ENCODE results near the gene ZNF25.
"Not testable (repeated sequence)": the region's sequence is repeated elsewhere in the genome, so short reads cannot be mapped to it uniquely, and the experiment has no call there.

ZNF25 gene

DNA sequence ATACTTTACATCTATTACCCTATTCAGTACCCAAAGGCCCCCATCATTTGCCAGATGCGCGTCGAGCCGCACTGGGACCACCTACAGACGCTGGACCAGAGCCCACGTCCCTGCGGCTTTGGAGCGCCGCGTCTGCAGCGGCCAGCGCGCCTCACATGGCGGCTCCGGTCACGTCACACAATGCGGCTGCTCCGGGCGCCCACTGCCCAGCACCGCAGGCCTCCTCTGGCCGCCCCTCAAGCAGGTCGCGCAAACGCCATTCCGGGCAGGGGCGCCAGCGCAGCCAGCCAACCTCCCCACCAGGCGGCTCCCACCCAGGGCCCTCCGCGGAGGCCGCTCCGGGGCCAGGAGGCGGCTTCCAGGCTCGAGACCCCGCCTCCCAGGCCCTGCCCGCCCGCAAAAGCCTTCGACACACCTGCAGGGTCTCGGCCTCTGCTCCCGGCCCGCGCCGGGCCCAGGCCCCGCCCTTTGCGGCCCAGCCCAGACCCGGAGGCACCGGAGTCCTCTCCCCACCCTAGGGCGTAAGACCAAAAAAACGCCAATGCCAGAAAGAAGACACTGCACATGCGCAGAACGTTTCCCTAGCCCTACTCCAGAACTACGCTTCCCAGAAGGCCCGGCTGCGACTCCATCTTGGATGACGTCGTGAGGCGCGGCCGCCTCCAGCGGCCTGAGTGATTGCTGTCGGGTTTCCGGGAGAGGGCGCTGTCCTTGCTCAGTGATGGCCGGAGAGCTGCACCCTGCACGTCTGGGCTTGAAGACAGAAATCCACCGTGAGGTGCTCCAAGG is at the start of gene ZNF25:
Gene ZNF25 (minus strand): TSS at position 557 of the 789 bp plus-strand sequence. CDS start 4,925 bp downstream, outside the sequence.
- peak; percentile 99 for DNase-seq

DNA sequence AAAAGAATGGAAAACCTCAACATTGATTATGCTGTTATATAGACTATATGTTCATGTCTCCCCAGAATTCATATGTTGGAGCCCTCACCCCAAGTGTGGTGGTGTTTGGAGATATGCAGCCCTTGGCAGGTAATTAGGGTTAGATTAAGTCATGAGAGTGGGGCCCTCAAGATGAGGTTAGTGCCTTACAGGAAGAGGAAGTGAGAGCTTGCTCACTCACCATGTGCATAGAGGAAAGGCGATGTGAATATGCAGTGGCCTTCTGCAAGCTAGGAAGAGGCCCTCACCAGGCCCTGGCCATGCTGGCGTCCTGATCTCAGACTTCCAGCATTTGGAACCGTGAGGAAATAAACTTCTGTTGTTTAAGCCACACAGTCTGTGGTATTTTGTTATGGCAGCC is 48.8 kb upstream of the ZNF25 start:
- DNase-seq: no peak

DNA sequence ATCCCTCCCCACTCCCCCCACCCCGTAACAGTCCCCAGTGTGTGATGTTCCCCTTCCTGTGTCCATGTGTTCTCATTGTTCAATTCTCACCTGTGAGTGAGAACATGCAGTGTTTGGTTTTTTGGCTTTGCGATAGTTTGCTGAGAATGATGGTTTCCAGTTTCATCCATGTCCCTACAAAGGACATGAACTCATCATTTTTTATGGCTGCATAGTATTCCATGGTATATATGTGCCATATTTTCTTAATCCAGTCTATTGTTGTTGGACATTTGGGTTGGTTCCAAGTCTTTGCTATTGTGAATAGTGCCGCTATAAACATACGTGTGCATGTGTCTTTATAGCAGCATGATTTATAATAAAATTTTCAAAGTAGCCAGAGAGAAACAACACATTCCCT is 42.7 kb upstream of the ZNF25 start:
- DNase-seq: not testable (repeated sequence)

DNA sequence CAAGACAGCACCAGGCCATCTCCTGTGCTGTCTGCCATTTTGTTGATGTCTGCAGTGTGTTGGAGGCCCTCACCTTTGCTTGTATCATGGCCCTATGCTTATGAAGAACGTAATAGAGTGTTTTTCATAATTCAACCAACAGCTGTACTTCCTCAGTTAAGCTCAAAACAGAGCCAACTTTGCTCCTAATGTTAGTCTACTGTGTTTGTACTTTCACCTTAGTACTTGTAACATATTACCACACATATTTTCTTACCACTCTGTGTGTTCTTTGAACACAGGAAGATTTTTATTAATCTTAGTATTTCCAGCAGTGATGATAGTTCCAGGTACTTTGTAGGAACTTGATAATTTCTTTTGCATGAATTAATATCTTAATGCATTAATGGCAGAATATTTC is 39.9 kb upstream of the ZNF25 start:
- DNase-seq: no peak

DNA sequence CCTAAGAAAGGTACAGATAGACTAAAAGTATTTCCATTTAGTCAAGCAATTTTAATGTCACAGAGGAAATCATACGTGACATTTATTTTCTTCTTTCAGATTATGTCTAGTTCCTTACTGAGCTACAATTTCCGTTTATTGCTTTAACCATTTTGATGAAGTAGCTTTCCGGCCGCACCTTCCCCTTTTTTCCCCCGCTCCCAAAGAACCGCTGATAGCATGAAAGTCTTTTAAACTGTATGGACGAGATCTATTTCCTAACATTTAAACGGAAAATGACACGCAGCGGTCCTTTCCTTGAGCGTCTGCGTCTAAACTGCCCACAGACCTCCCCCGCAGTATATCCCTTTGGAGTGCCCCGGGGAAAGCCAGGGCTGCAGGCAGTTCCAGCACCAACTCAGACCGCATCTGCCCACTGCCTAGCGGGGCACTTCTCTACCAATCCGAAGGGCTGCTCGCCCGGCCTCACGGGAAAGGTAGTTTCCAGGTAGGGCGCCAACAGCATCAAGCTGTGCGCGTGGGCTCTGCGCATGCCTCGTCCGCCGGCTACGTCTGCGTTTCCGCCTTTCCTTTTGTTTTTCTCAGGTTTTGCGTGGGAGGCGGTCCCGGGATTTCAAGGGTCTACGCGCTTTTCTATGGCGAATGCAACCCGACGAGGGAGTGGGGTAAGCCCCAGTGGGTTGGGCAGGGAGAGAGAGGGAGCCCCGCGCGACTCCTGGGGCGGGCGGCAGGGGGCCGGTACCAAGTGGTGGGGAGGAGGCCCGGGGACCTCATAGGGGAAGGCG is 33.9 kb upstream of the ZNF25 start, which contains the start of gene ZNF33A:
Gene ZNF33A (plus strand): TSS at position 557 of the 785 bp plus-strand sequence. CDS start 1,667 bp downstream, outside the sequence.
- DNase-seq: peak; percentile 93

DNA sequence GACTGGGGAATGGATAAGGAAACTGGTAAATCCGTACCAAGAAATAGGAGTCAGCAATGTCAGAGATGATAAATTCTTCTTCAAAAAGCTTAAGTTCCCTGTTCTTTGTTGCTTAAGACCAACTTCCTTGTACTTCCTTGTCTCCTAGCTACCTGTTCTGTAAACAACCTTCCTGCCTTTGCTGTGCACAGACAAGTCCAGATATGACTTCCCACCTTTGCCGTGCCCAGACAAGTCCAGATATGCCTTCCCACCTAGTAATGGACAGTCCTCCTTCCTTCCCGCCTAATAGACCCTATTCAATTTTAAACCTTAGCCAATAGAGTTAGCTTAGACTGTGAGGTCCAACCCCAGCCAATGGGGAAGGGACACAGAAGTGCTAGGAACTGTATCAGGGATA is 31.5 kb upstream of the ZNF25 start:
- DNase-seq: no peak

DNA sequence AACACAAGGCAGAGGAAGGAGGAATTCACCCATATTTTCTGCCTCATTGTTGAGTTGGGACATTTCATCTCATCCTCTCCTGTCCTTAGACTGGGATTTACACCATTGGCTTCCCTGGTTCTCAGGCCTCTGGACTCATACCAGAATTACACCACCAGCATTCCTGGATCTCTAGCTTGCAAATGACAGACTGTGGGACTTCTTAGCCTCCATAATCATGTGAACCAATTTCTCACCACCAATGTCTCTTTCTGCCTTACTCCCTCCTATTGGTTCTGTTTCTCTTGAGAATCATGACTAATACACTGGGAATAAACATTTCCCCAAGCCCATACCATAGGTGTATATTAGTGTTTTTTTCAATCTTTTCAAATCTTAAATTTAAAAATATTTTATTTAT is 31.1 kb upstream of the ZNF25 start:
- DNase-seq: no peak

DNA sequence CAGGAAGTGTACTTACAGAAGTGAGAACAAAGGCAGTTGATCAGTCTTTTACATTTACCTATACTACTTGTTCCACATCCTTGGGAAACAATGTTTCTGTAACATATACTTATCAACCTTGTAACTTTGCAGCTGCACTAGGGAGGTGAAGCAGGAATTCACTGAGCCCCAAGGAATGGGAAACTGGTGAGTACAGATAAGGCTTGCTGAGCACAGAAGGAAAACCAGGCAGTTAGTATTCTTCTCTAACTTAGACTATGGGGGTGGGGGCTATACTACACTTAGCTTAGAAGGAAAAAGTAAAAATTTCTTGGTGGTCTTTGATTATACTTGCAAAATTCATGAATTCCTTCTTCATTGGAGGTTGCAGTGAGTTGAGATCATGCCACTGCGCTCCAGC is 27.1 kb upstream of the ZNF25 start:
- DNase-seq: no peak

DNA sequence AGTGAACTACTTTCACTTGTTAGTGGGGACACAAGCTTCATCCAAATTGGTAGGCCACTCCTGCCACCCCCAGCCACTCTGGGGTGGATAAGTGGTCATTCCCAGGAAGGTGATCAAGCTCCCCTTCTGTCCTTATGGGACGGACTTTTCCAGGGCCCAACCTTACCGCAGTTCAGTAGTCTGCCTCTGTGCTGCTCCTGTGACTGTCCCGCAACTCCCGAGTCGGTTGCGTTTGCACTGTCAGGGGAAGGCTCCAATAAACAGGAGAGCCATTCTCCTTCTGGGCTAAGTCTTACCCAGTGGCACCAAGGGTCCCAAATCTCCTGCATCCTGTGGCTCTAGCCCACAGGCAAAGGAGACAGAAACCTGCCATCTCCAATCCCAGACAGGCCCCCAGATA is 26.6 kb upstream of the ZNF25 start:
- no peak for DNase-seq

DNA sequence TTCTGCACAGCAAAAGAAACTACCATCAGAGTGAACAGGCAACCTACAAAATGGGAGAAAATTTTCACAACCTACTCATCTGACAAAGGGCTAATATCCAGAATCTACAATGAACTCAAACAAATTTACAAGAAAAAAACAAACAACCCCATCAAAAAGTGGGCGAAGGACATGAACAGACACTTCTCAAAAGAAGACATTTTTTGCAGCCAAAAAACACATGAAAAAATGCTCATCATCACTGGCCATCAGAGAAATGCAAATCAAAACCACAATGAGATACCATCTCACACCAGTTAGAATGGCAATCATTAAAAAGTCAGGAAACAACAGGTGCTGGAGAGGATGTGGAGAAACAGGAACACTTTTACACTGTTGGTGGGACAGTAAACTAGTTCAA is 24.0 kb upstream of the ZNF25 start:
- not testable (repeated sequence) for DNase-seq

DNA sequence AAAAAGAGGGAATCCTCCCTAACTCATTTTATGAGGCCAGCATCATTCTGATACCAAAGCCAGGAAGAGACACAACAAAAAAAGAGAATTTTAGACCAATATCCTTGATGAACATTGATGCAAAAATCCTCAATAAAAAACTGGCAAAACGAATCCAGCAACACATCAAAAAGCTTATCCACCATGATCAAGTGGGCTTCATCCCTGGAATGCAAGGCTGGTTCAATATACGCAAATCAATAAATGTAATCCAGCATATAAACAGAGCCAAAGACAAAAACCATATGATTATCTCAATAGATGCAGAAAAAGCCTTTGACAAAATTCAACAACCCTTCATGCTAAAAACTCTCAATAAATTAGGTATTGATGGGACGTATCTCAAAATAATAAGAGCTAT is 22.5 kb upstream of the ZNF25 start:
- not testable (repeated sequence) for DNase-seq

DNA sequence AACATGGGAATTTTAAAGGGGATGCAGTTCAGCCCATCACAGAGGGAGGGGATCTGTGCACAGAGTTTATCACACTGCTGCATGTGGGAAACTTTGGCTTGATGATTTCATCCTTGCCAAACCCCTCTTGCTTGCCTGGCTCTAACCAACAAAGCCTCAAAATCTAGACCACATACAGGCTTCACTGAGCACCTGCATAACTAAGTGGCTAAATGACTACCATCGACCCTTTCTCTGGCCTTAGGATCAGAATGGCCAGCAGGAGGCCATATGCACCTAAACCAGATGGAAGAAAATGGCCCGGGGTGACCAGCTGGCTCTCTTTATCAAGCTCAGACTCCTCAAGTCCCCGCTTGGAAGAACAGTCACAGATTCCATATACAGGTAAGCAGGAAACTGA is 15.6 kb upstream of the ZNF25 start:
- DNase-seq: no peak

DNA sequence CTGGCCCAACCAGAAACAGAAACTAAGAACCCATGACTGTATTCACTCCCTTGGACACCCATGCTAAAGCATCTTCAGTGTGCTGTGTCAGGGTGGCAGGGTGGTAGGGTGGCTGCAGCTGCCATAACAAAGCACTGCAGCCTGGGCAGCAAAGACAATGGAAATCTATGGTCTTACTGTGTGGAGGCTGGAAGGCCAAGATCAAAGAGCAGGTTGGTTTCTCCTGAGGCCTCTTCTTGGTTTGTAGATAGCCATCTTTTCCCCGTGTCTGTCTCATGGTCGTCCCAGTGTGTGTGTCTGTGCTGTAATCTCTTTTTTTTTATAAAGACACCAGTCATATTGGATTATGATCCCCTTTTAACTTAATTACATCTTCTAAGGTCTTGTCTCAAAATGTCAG is 15.2 kb upstream of the ZNF25 start:
- no peak for DNase-seq

DNA sequence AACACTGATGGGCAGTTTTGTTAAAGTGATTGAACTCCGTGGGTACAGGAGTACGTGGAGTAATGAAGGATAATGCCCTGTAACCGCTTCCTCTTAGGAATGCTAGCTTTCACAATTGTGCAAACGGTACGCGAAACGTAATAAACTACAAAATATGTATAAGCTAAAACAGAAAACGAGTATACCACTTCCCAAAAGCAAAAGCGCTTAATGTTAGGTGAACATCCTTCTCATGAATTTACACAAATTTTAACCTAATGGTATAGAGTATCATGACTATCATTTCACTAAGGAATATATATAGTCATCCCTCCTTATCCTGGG is 395 bp upstream of the ZNF25 start:
- DNase-seq: no peak

DNA sequence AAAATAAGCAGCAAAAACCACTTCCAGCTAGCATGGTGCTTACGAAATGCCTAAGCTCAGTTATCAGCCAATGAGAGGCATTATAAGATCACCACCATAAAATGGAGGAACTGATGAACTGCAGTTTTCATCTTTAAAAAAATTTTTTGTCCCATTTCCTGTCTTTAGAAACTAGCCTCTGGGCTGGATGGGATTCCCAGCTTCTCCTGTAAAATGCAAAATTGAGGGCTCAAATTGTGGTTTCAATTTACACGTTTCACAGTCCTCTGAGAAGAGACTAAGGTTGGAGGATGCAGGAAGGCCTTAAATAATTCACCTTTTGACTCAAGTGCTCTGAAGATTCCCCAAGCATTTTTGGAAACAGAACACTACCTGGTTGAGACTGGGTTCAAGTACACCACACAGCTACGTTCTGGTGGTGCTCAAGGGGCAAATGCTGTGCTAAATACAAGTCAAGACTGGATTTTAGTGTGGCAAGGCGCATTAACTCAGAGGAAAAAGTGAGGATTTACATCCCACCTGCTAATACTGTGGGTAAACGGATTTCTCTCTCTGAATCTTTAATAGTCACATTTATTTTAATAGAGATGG is 951 bp downstream of the ZNF25 start:
- DNase-seq: peak; percentile 21

DNA sequence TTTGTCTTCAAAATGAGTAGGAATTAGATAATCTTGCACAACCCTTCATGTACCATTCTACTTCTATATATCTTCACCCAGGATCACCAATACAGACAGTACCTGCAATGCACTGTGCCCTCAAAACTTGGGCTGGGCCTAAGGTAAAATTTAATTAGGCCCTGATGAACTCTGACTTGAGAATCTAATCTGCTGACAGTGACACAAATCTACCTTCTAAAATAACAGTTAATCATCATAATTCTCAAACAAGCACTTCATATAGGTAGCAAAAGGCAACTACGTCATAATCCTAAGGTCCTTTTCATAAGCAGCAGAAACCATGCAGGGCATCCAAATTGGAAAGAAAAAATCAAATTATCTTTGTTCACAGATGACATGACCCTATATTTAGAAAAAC is 4.1 kb downstream of the ZNF25 start:
- no peak for DNase-seq

DNA sequence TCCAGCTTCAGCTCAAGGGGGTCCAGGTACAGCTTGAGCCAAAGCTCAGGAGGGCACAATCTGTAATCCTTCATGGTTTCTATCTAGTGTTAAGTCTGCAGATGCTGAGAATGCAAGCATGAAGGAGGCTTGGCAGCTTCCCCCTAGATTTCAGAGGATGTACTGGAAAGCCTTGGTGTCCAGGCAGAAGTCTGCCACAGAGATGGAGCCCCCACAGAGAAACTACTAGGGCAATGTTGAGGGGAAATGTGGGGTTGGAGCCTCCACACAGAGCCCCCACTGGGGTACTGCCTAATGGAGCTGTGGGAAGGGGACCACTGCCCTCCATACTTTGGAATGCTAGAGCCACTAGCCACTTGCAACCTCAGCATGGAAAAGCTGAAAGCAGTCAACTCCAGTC is 11.4 kb downstream of the ZNF25 start:
- DNase-seq: no peak

DNA sequence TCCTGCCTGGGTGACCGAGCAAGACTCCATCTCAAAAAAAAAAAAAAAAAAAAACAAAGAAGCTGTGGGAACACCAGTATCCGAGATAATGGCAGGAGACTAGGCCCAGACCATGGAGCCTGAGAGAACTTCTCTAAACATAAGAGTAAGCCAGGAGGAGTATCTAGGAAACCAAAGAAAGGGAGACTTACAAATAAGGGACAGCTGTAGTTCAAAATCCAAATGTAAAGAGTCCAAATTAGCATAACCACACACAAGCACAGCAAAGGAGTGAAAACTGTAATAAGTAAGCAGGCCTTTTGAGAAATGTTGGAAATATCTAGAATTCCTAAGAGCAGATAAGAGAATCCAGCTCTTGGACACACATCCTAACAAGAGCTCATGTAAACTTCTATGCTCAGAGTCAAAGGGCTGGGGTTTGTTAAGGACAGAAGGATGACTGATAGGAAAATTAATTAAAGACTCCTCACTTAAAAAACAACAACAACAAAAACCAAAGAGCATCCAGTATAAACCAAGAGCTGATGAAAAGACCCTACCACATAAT is 15.8 kb downstream of the ZNF25 start:
- DNase-seq: no peak

DNA sequence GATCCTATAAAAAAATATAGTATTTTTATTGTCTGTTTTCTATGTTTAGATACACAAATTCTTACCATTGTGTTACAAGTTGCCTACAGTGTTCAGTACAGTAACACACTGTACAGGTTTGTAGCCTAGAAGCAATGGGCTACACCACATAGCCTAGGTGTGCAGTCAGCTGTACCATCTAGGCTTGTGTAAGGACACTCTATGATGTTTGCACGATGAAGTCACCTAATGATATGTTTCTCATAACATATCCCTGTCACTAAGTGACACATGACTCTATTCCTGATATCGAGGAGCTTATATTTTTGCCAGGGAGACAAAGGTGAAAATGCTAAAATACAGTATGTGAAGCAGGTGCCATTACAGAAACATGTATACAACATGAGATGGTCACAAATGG is 18.6 kb downstream of the ZNF25 start:
- no peak for DNase-seq

DNA sequence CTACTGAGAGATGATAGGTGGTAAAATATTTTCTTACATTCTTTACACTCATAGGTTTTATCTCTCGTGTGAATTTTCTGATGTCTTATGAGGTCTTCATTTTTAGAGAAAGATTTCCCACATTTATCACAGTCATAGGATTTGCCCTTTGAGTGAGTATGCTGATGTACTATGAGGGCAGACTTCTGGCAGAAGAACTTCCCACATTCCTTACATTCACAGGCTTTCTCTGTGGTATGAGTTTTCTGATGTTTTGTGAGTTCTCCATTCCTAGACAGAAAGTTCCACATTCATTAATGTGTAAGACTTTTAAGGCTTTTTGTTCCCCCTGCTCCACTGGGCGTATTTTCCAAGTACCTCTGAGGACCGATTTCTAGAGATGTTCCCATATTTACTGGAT is 23.5 kb downstream of the ZNF25 start:
- no peak for DNase-seq

DNA sequence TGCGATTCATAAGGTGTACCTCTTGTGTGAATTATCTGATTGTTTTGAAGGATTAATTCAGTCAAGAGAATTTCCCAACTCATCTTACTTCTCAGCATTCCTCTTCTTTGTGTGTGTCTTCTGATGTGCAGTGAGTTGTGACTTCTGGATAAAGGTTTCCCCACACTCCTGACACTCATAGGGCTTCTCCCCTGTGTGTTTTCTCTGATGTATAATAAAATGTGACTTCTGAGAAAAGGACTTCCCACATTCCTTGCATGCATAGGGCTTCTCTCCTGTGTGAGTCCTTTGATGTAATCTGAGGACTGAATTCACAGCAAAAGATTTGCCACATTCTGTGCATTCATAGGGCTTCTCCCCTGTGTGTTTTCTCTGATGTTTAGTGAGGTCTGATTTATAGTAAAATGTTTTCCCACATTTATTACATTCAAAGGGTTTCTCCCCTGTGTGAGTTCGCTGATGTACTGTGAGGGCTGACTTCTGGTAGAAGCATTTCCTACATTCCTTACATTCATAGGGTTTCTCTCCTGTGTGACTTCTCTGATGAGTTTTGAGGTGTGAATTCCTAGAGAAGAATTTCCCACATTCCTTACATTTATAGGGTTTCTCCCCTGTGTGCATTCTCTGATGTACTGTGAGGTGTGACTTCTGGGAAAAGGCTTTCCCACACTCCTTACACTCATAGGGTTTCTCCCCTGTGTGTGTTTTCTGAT is 24.2 kb downstream of the ZNF25 start:
- DNase-seq: no peak

DNA sequence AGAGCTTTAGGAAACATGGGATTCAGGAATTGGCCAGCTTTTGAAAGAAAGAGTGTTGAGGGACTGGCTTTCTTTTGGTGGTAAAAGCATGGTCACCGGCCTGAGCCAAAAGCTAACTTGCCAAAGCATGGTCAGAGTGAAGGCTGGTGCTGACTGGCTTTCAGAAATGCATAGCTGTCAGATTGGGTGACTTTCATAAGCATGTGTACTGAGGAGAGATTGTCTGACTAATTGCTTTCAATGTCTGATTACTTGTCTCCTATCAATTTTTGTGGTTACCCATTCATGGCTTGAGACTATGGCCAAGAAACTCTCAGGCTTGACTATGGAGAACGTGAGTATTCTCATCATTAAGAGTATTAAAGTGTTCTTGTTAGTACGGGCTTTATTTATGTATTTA is 28.2 kb downstream of the ZNF25 start:
- no peak for DNase-seq

DNA sequence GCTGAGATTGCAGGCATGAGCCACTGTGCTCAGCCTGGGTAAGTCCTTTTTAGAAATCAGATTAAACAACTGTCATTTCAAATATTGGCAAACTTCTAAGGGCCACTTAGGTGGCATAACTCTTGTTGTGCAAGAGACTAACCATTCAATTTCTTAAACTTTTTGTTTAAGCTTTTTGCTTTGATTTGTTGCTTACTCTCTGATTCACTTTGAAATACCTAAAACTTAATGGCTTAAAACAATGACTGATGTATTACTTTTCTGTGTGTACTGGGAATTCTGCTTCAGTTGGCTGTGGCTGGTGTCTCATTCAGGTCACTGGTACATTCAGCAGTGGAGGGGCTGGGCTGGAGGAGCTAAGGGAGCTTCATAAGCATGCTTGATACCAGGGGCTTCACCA is 28.9 kb downstream of the ZNF25 start:
- DNase-seq: no peak
